Spleen (tissue), 7 donors: ENCODE results near the gene MEIS2.

Experiments used
- CTCF ChIP-seq, 11 experiments: fragments of 200-600 bp in 7 of 11; fragments of 450-650 bp in 4 of 11; sonication (generic) in 4 of 11; IDR thresholded peaks in 8 of 11; conservative IDR thresholded peaks in 3 of 11; 1 replicate in 7 of 11; 2 replicates in 4 of 11; pipeline versions ENCODE4 v1.4.0 to v1.8.0; 2016 to 2021; ENCODE audit warnings: antibody characterized with exemption in 11 of 11, inconsistent platforms in 4 of 11, mild to moderate bottlenecking in 1 of 11
- POLR2A ChIP-seq, 3 donors: fragments of 450-650 bp; IDR thresholded peaks; one replicate each; pipeline ENCODE4 v1.5.1; 2017; ENCODE audit warnings: antibody characterized with exemption in 3 of 3, mild to moderate bottlenecking in 1 of 3
- donor health status: DM: no; HTN: no; CAD: no; lungs with moderate emphysema.
- donor health status: DM: no; HTN: no; CAD: no.
- donor health status: DM: no; HTN: no; CAD: no.

DNA sequence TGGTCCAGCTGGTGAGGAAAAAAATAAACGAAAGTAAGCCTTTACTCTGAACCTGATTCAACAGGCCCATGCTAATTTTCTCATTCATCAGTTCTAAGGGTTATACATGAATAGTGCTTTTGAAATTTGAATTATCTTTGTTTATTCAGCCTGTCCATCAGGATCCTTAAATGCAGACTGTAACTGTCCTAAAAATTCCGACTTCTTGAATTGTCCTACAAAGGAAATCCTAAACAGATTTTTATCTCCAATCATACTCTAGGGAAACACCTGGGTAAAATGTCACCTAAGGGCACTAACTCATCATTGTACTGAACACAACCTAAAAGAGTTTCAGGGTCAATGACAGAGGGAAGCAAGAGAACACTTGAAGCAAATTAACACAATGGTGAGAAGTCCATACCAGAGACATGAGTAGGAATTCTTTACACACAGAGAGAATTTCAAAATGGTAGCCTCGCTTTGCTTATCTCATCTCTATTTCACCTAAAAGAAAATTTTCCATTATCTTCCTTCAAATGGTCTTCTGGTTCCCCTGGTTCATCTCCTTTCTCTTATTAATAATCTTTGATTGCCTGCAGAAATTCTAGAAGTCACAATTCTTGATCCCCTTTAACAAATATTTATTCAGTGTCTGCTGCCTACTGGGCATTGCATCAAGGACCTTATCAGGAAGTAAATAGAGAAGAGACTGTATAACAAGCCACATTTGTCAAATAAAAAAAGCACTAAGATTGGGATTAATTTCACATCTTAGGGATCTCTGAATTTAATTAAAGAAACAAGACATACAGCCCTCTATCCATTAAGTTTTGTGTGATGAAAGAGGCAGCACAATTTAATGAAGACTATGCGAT, 182.7 kb downstream of the MEIS2 start:
- no peak for TF ChIP-seq CTCF (IDR thresholded peaks at IDR 0.05 in 8 of 11, conservative IDR thresholded peaks at IDR 0.05 in 3 of 11)
- TF ChIP-seq POLR2A (IDR thresholded peaks at IDR 0.05): no peak
